C4-2B (cell line): ENCODE measurements around the gene ZNRF3.

Experiments
- CTCF ChIP-seq: fragments of 450-650 bp; conservative IDR thresholded peaks from 2 replicates; pipeline ENCODE4 v1.5.1; 2017; ENCODE audit warnings: mild to moderate bottlenecking
- ZFX ChIP-seq: fragments of 450-650 bp; IDR thresholded peaks from 2 replicates; pipeline ENCODE4 v1.6.1; 2017

- TF ChIP-seq CTCF (no peak), ZFX (no peak)
These were observed 56.6 kb downstream of the ZNRF3 start for GRCh38 chr22:28939932-28940331.
